Ecto neural progenitor cell (in vitro differentiated cells): ENCODE measurements around the gene MTRFR.
A peak's percentile ranks its signal among the peaks of the same experiment; 100 is the strongest.
"Not testable (repeated sequence)": the region's sequence is repeated elsewhere in the genome, so short reads cannot be mapped to it uniquely, and the experiment has no call there.

Source experiments
- DNase-seq: peaks from one replicate; pipeline ENCODE4 v3.0.0-alpha.2; 2018; ENCODE audit warnings: low spot score

Gene MTRFR

GRCh38 chr12:123232807-123233504, at the start of gene MTRFR, which contains the start of gene MPHOSPH9:
TSS of gene MTRFR (plus strand) at chr12:123233436. CDS start at chr12:123253675, 20,239 bp downstream.
TSS of gene MPHOSPH9 (minus strand) at chr12:123233141. CDS start at chr12:123230364, 2,777 bp downstream.
- DNase-seq = peak; percentile 100

GRCh38 chr12:123187637-123188036, 45.6 kb upstream of the MTRFR start:
- DNase-seq = no peak

GRCh38 chr12:123199936-123200335, 33.3 kb upstream of the MTRFR start:
- DNase-seq = no peak

- DNase-seq = no peak
These were observed 32.8 kb upstream of the MTRFR start for GRCh38 chr12:123200414-123200813.

GRCh38 chr12:123206794-123207193, 26.4 kb upstream of the MTRFR start:
- not testable (repeated sequence) for DNase-seq

- not testable (repeated sequence) for DNase-seq
These were observed 25.4 kb upstream of the MTRFR start for GRCh38 chr12:123207815-123208214.

- no peak for DNase-seq
These were observed 10.0 kb upstream of the MTRFR start for GRCh38 chr12:123223241-123223668.

GRCh38 chr12:123225443-123225842, 7.8 kb upstream of the MTRFR start:
- no peak for DNase-seq

GRCh38 chr12:123227581-123228258, 5.5 kb upstream of the MTRFR start:
- no peak for DNase-seq

GRCh38 chr12:123229051-123229450, 4.2 kb upstream of the MTRFR start:
- DNase-seq = no peak

- DNase-seq = no peak
These were observed 1.3 kb upstream of the MTRFR start for GRCh38 chr12:123231931-123232330.

GRCh38 chr12:123232472-123232806, 797 bp upstream of the MTRFR start:
- DNase-seq = no peak

- DNase-seq = no peak
These were observed 471 bp downstream of the MTRFR start for GRCh38 chr12:123233505-123234308.

- DNase-seq = no peak
These were observed 4.6 kb downstream of the MTRFR start for GRCh38 chr12:123237646-123238329.

GRCh38 chr12:123238330-123238682, 5.1 kb downstream of the MTRFR start:
- DNase-seq = no peak

GRCh38 chr12:123238961-123239360, 5.7 kb downstream of the MTRFR start:
- DNase-seq = no peak

GRCh38 chr12:123242116-123242904, 9.1 kb downstream of the MTRFR start:
- DNase-seq = no peak

- no peak for DNase-seq
These were observed 10.5 kb downstream of the MTRFR start for GRCh38 chr12:123243671-123244262.

- DNase-seq = no peak
These were observed 12.4 kb downstream of the MTRFR start for GRCh38 chr12:123245678-123246077.

GRCh38 chr12:123248129-123248528, 14.9 kb downstream of the MTRFR start:
- DNase-seq = not testable (repeated sequence)
